Measurements from ENCODE around the gene ZCWPW1. TPM values are rescaled to one million over a fixed set of nuclear protein-coding genes. Genes with fewer than 3 reads are reported as not detected.
A peak's percentile ranks its signal among the peaks of the same experiment; 100 is the strongest.

ZCWPW1 gene
- total RNA-seq, 3 donors from 2014 or later = 3.9 to 12.6 (median 8.6) TPM

DNA sequence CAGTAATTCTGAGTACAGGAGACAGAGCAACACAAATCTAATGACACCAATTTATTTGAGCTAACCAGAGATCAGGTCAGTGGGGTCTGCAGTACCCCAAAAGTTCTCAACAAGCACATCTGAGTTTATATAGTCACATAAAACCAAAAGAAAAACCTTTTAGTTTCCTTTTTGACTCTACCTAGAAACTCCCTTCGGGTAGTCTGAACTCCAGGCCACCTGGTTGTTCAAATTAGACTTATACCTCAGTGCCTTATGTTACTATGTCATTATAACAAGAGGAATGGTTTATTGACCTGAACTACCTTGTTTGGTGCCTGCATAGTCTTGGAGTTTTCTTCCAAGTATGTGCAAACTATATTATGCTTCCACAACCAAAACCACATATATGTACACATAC lies 14.6 kb downstream of the ZCWPW1 start:
- no peaks in the 10 kb centered on the region for H3K9me3 ChIP-seq

DNA sequence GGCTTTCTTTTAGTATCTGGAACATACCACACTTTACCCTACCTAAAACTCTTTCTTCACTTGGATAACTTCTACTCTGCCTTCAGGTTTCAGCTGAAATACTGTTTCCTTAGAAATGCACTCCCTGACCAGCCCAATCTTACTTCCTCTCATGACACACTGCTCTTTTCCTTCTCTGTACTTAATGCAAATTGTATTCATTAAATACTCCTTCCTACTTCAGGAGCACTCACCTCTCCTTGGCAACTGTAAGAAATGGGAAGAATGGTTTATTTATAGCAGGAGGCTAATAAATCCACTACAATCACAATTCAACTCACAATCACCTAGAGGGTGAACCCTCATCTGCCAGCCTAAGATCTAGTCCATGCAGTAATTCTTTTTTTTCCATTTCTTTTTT lies 15.2 kb downstream of the ZCWPW1 start:
- intact Hi-C loops (cut with DNase I; ENCODE audit: low total_unique reads) = no loop called here
- H3K4me3 ChIP-seq = no peak overlapping the region
- no peaks in the 10 kb centered on the region for H3K27me3 ChIP-seq
- TF ChIP-seq POLR2AphosphoS5 (IDR thresholded peaks at IDR 0.05) (no peak), POLR2A (IDR thresholded peaks at IDR 0.05) (no peak)
- TF ChIP-seq, protein P1, sequence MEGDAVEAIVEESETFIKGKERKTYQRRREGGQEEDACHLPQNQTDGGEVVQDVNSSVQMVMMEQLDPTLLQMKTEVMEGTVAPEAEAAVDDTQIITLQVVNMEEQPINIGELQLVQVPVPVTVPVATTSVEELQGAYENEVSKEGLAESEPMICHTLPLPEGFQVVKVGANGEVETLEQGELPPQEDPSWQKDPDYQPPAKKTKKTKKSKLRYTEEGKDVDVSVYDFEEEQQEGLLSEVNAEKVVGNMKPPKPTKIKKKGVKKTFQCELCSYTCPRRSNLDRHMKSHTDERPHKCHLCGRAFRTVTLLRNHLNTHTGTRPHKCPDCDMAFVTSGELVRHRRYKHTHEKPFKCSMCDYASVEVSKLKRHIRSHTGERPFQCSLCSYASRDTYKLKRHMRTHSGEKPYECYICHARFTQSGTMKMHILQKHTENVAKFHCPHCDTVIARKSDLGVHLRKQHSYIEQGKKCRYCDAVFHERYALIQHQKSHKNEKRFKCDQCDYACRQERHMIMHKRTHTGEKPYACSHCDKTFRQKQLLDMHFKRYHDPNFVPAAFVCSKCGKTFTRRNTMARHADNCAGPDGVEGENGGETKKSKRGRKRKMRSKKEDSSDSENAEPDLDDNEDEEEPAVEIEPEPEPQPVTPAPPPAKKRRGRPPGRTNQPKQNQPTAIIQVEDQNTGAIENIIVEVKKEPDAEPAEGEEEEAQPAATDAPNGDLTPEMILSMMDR (IDR thresholded peaks at IDR 0.05) = no peak
- H3K9me3 ChIP-seq = no peaks in the 10 kb centered on the region
- H3K36me3 ChIP-seq = no peaks in the 10 kb centered on the region
- no peaks in the 10 kb centered on the region for H3K4me1 ChIP-seq
- H3K27ac ChIP-seq = no peak overlapping the region
- no peak for DNase-seq (ENCODE audit: low spot score in 2 of 2)

More for the DNA sequence above, 14.6 kb downstream of the ZCWPW1 start:
- intact Hi-C loops (cut with DNase I; ENCODE audit: low total_unique reads) = no loop called here
- Histone ChIP-seq H3K4me3 (no peak overlapping the region), H3K27ac (no peak overlapping the region), H3K36me3 (no peaks in the 10 kb centered on the region), H3K4me1 (no peaks in the 10 kb centered on the region), H3K27me3 (no peaks in the 10 kb centered on the region)
- DNase-seq (ENCODE audit: low spot score in 2 of 2) = no peak
- TF ChIP-seq, protein P1 (IDR thresholded peaks at IDR 0.05) = no peak
- TF ChIP-seq POLR2AphosphoS5 (IDR thresholded peaks at IDR 0.05) (no peak), POLR2A (IDR thresholded peaks at IDR 0.05) (no peak)

DNA sequence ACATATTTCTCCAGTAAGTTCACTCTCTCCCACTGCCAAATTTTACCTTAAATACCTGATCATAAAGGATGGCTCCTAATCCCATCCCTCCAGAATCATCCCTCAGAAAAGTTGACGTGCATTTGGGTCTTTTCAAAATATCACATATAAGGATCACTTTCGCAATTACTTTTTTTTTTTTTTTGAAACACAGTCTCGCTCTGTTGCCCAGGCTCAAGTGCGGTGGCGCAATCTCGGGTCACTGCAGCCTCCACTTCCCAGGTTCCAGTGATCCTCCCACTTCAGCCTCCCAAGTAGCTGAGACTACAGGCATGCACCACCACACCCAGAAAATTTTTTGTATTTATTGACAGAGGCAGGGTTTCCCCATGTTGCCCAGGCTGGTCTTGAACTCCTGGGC lies 17.4 kb downstream of the ZCWPW1 start:
- no peak for DNase-seq (ENCODE audit: low spot score in 2 of 2)
- no peaks in the 10 kb centered on the region for H3K36me3 ChIP-seq
- no peaks in the 10 kb centered on the region for H3K4me1 ChIP-seq
- TF ChIP-seq POLR2A (IDR thresholded peaks at IDR 0.05) (no peak), POLR2AphosphoS5 (IDR thresholded peaks at IDR 0.05) (no peak)
- H3K9me3 ChIP-seq = no peaks in the 10 kb centered on the region
- H3K4me3 ChIP-seq = no peak overlapping the region
- no peaks in the 10 kb centered on the region for H3K27me3 ChIP-seq
- no peak overlapping the region for H3K27ac ChIP-seq
- intact Hi-C loops (cut with DNase I; ENCODE audit: low total_unique reads) = no loop called here

DNA sequence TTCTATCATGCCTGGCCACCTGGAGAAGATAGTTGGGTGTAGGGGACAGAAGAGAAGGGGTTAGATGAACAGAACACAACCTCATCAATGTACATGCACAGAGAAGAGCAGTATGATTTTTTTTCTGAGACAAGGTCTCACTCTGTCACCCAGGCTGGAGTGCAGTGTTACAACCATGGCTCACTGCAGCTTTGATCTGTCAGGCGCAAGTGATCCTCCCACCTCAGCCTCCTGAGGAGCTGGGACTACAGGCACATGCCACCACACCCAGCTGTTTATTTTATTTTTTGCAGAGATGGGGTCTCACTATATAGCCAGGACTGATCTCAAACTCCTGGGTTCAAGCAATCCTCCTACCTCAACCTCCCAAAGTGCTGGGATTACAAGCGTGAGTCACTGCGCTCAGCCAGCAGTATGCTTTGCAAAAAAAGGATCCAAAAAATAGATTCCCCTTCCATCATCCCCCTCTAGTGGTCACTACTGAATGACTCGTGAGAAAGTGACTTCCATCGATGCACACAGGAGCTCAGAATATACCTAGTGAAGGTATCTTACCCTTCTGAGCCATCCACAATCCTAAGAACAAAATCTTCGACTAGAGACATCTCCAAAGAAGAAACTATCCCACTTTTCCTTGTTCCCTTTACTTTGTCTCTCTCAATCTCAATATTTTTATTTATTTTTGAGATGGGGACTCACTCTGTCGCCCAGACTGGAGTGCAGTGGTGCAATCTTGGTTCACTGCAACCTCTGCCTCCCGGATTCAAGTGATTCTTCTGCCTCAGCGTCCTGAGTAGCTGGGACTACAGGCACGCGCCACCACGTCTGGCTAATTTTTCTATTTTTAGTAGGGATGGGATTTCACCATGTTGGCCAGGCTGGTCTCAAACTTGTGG lies 21.0 kb downstream of the ZCWPW1 start:
- Histone ChIP-seq H3K9me3 (no peaks in the 10 kb centered on the region), H3K36me3 (no peaks in the 10 kb centered on the region), H3K4me1 (no peaks in the 10 kb centered on the region), H3K4me3 (no peak overlapping the region), H3K27me3 (no peaks in the 10 kb centered on the region), H3K27ac (no peak overlapping the region)
- TF ChIP-seq POLR2A (IDR thresholded peaks at IDR 0.05) (no peak), POLR2AphosphoS5 (IDR thresholded peaks at IDR 0.05) (no peak)
- TF ChIP-seq, protein P1 (IDR thresholded peaks at IDR 0.05) = peak in 2 of 3 donors; percentile 48 to 58
- DNase-seq (ENCODE audit: low spot score in 2 of 2) = no peak
- intact Hi-C loops (cut with DNase I; ENCODE audit: low total_unique reads) = no loop called here

DNA sequence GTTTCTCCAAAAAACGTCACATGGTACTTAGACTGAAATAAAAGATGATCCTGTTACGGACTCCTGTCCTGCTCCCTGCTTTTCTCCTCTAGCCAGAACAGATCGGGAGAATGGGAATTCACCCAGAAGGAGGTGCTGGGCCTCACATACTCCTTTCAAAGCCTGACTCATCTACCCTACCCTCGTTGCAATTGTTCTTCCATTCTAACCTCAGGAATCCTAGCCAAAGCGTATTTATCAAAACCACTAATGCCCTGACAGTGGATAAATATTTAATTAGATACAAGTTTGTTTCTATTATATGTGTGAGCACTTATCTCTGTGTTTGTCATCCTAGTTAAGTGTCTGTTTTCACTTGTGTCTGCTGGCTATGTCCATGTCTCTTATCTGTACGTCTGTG lies 21.7 kb downstream of the ZCWPW1 start:
- no peak for TF ChIP-seq POLR2A (IDR thresholded peaks at IDR 0.05)
- TF ChIP-seq POLR2AphosphoS5 (IDR thresholded peaks at IDR 0.05) = no peak
- TF ChIP-seq, protein P1 (IDR thresholded peaks at IDR 0.05) = no peak
- H3K4me1 ChIP-seq = no peaks in the 10 kb centered on the region
- intact Hi-C loops (cut with DNase I; ENCODE audit: low total_unique reads) = no loop called here
- H3K27ac ChIP-seq = no peak overlapping the region
- no peaks in the 10 kb centered on the region for H3K36me3 ChIP-seq
- H3K9me3 ChIP-seq = no peaks in the 10 kb centered on the region
- no peak for DNase-seq (ENCODE audit: low spot score in 2 of 2)
- H3K27me3 ChIP-seq = no peaks in the 10 kb centered on the region
- no peak overlapping the region for H3K4me3 ChIP-seq
